Astrocyte of the hippocampus (primary cell): ENCODE data around the gene OLR1.
"Not testable (repeated sequence)": the region's sequence is repeated elsewhere in the genome, so short reads cannot be mapped to it uniquely, and the experiment has no call there.

Source experiments
- DNase-seq: peaks from one replicate; pipeline ENCODE4 v3.0.0; 2011; ENCODE audit warnings: low read depth, low spot score

The OLR1 gene

DNA sequence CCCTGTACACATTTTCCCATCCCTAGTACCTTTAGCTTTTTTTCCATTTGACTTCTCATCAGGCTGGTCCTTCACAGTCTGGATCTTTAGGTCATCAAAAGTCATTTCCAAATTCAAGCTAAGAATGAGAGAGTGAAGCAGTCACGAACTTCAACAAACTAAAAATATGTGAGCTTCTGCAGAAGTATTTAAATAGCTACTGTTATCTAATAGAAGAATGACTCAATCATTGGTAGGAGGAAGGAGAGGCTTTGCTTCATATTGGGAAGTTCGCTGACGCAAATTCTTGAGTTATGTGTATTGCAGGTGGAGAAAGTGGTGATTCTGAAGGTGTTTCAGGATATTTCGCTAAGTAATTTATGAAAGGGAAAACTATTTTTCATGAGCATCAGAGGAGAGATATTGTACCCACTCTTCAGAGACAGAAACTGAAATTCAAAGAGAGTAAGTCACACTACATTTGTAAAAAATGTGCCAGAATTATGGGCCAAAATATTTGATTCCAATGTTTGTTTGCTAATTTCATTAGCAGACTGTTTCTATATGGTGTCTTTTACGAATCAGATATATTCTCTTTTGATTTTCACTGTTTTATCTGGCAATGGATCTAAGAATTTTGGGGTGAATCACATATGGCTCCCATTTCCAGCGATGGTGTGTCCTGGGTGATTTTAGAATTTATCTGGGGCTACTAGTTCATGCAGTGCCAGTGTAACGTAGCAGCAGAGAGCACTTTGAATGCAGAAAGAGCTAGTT, at the start of gene OLR1:
TSS of gene OLR1 (minus strand) at position 160 of the 756 bp plus-strand sequence. CDS start at position 105, 55 bp downstream.
- no peak for DNase-seq

DNA sequence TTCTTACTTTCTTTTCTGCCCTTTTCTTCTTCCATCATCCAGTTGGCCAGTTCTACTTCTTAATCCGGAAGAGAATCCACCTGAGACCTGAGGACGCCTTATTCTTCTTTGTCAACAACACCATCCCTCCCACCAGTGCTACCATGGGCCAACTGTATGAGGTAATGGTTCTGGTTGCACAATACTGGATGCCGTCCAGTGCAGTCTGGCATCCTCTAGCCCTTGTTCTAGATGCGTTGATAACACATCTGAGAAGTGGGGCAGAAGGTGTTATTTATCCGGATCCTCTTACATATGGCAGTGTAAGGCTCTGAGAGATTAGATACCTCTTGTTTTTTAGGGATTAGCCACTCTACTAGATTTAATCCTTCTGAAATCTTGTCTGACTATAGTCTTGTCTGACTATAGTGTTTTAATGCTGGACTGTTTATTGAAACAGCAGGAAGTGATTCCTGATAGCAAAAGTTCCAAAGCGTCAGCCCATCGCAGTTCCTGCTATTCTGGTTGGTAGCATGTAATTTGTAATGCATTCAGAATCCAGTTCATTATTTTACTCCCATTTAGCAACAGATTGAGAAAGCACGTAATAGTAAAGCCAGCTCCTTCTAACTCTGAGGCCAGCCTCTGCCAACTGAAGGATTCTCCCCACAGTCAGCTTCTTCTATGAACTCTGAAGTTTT, 48.6 kb upstream of the OLR1 start:
- peak; percentile 60 for DNase-seq

DNA sequence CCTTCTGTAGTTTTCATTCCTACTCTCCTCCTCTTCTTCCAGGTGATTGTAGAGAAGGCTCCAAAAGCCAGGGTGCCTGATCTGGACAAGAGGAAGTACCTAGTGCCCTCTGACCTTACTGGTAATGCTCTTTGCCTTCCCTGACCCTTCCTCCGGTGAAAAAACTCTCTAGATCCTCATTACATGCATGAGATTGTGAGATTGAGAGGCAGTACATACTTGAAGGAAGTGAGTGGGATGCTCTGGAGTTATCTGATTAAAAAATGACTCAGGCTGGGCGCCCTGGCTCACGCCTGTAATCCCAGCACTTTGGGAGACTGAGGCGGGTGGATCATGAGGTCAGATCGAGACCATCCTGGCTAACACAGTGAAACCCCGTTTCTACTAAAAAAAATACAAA, 46.1 kb upstream of the OLR1 start:
- no peak for DNase-seq

DNA sequence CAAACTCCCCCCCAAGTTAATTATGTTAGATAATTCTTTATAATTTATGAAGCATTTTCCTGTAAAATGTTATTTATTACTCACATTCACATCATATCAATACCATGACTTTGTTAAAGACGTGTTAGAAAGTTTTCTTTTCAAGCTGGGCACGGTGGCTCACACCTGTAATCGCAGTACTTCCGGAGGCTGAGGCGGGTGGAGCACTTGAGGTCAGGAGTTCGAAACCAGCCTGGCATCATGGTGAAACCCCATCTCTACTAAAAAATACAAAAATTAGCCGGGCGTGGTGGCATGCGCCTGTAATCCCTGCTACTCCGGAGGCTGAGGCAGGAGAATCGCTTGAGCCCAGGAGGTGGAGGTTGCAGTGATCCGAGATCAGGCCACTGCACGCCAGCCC, 44.0 kb upstream of the OLR1 start:
- DNase-seq: not testable (repeated sequence)

DNA sequence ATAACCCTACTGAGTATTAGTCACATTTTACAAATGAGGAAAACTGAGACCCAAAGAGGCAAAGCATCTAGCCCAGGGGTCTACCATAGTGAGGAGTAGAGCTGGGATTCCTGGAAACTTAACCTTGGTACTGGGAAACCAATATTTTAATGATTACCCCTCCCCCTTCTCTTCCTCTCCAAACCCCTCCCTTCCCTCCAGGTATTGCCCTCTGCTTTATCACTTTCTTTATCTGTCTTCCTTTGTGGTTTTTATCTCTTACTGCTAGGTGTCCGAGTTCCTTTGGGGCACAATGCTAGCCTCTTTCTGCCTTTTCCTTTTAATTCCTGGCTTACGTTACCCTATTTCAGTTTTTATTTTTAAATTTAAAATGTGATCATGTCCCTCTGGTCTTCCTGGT, 43.5 kb upstream of the OLR1 start:
- no peak for DNase-seq

DNA sequence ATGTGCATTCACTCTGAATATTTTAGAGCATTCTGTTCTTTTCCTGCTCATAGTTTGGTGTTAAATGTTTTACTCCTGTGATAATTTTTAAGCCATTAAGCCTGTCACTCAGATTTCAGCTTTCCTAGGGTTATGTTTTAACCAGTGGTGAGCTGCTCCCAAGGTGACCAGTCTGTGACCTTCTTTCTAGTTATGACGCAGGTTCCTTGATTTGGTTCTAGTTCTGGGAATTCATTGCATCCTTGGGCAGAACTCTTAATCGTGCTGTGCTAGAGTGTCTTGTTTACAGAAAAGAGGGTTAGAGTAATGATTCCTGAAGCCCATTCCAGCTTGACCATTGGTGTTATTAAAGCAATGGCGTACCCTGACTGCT, 42.9 kb upstream of the OLR1 start:
- DNase-seq: peak; percentile 23

DNA sequence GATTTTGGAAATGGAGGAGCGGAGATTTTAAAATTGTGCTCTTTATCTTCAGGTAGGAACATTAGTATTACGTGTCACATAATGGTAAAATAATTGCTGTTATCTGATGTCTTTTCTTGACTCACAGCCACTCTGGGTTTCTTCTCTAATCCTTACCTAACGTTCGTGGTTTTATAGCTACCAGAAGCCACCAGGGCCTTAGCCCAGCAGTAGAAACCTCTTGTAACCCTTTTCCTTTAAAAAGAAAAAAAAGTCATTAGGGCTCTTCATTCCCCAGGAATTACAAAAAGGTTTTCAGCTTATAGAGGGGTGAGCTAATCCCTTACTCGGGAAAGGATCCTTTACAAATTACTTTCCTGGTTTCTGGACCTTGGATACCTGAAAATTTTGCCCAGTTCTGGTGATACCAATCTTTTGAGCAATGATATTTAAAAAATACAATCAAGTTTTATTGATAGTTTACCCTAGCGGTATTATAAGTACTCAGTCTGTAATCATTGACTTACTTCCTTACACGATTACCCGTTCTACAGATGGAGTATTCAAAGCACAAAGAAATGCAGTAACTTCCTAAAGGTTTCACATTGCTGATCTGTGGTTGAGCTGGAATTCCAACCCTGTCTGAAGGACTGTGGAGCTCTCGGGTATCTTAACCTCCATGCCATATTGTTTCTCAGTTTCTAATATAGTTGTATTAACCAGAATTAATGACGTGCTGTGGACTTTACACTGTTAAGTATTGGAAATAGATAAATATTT, 42.4 kb upstream of the OLR1 start:
- DNase-seq: peak; percentile 77

DNA sequence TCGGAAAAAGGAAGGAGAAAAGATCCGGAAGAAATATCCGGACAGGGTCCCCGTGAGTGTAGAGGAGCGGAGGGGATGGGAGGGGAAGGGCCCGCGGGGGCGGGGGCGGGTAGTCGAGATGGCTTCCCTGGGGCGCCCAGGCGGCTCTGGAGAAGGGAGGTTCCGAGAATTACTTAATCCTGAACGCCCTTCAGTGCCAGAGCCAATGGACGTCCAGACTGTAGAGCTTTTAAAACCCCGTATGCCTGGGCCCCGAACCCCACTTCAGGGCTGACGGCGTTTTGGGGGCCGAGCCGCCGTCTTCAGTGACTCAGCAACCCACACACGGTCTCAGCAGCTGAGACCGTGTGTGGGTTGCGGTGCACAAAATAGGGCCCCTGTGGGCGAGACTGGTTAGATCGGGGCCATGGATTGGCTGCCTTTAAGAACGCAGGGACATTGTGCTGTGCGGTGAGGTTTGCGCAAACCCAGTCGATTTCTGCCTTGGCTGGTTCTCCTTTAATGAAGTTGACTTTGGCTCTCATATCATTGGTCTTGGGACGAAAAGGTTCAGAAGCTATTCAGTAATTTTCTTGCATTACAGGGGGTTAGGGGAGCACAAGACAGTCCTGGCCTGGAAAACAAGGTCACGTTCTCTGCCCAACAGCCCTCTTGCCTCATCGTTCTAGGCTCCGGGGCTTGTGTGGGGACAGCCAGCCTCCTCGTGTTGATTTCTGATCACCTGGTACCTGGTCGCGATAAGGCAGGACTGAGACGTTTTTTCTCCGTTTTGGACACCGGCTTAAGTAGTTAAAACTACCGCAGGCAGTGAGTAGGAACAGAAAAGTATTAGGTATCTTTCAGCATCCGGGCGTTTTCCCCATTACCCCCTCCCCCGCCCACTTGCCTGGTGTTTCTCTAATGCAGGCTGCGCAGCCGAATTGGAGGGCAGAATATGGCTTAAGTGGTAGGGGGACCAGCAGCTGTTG, 41.5 kb upstream of the OLR1 start:
- DNase-seq: peak; percentile 91

DNA sequence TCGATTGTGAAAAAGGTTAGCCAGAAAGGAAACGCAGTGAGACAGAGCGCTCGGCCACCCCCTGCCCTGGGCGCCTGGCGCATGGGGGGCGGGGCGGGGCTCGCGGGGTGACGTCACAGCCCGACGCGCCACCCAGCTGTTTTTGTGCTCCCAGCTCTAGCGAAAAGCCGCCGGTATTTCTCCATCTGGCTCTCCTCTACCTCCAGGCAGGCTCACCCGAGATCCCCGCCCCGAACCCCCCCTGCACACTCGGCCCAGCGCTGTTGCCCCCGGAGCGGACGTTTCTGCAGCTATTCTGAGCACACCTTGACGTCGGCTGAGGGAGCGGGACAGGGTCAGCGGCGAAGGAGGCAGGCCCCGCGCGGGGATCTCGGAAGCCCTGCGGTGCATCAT, 40.8 kb upstream of the OLR1 start, which contains the start of gene GABARAPL1:
TSS of gene GABARAPL1 (plus strand) at position 139 of the 393 bp plus-strand sequence. CDS start at position 392, 253 bp downstream.
- DNase-seq: peak; percentile 94

DNA sequence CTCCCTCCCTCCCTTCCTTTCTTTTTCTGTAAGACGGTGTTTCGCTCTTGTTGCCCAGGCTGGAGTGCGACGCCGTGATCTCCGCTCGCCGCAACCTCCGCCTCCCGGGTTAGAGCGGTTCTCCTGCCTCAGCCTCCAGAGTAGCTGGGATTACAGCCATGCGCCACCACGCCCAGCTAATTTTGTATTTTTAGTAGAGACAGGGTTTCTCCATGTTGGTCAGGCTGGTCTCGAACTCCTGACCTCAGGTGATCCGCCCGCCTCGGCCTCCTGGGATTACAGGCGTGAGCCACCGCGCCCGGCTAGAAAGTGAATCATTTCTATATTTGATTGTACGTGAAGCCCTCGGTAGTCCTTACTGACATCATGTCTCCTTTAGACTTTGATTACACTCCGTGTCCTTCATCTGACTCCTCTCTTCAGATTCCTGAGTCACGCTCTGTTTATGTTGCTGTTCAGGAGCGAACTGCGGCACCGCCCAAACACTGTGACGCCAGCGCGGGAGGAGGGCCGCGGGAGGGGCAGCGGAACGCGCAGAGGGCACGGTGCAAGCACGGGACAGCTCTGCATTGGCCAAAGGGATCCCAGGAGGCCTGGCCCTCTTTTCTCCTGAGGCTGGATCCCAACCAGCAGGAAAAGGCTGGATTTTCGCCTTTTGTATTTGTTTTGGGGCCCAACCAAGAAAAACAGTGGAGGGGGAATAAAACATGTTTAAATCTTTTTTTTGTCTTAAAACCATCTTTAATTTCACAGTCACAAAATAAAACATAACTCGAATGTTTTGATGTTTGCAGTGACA, 40.2 kb upstream of the OLR1 start:
- DNase-seq: peak; percentile 99

DNA sequence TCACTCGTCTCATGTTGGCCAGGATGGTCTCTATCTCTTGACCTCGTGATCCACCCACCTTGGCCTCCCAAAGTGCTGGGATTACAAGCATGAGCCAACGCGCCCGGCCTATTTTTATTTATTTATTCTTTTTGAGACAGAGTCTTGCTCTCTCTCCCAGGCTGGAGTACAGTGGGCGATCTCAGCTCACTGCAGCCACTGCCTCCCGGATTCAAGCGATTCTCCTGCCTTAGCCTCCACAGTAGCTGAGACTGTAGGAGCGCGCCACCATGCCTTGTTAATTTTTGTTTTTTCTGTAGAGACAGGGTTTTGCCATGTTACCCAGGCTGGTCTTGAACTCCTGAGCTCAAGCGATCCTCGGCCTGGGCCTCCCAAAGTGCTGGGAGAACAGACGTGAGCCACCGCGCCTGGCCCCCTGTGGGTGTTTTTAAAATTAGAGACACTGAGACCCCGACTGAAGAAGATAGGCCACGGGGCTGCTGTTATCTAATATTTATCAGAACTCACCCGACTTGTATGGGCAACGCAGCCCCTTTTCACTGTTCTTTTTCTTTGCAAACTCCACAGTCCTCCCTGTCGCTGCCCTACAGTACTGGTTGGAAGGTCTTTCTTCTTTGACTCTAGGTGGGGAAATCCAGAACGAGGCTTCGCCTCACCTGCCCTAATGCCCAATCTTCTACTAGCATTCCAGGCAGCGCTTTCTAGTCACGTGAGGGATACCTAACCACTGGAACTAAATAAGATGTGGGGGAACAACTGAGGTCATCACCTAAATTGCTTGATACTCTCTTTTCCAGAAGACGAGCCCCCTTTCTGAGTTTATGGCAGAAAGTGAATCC, 39.4 kb upstream of the OLR1 start:
- no peak for DNase-seq

DNA sequence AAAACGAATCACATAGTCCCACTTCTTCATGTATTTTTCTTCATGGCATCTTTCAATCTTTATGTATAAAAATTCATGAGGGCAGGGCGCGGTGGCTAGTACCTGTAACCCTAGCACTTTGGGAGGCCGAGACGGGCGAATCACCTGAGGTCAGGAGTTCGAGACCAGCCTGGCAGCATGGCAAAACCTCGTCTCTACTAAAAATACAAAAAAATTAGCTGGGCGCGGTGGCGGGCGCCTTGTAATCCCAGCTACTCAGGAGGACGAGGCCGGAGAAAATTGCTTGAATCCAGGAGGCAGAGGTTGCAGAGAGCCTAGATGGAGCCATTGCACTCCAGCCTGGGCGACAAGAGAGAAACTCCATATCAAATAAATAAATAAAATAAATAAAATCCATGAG, 38.3 kb upstream of the OLR1 start:
- DNase-seq: no peak

DNA sequence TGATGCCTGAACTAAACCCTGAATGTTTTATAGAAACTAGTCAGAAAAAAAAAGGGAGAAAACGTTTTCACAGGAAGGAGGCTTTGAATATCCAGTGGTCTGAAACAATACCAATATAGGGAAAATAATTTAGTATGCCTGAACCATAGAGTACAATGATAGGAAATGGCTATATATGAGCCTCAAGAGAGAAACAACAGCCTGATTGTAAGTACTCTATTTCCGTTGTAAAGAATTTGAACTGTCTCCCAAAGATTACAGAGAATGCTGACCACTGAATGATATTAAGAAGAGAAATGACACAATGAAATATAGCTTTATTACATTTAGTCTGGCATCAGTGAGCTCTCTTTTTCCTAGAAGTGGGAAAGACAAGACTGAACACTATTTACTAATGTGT, 35.2 kb upstream of the OLR1 start:
- DNase-seq: no peak

DNA sequence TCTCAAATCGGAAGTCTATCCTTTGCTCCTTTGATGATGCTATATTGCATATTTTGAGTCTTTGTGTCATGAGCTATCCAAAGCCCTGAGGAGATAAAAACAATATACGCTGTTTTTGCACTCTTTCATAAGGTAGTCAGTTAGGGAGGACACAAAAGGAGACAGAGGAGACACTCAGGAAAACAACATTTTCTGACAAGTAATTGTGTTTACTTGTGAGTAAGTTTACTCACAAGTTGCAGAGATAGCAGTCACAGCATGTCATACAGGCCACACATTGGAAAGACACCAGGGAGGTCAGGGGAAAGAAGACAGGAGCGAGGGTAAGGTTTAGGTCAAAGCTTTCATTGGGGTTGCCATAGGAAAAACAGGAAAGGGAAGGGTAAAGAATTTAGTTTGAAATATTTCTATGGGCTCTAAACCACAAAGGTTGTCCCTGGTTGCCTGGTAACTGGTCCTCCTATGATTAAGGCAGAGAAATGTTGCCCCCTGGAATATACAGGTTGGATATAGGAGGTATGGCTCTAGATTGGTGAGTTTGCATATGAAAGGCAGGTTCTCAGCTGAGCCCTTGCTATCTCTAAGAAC, 33.4 kb upstream of the OLR1 start:
- DNase-seq: peak; percentile 35

DNA sequence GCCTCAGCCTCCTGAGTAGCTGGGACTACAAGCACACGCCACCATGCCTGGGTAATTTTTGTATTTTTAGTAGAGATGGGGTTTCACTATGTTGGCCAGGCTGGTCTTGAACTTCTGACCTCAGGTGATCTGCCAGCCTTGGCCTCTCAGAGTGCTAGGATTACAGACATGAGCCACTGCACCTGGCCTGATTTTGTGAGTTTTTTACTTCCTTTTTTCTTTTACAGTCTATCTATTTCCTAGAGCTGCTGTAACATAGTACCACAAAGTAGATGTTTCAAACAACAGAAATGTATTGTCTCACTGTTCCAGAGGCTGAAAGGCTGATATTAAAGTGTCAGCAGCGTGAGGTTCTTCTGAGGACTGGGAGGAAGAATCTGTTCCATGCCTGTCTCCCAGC, 32.6 kb upstream of the OLR1 start:
- DNase-seq: not testable (repeated sequence)

DNA sequence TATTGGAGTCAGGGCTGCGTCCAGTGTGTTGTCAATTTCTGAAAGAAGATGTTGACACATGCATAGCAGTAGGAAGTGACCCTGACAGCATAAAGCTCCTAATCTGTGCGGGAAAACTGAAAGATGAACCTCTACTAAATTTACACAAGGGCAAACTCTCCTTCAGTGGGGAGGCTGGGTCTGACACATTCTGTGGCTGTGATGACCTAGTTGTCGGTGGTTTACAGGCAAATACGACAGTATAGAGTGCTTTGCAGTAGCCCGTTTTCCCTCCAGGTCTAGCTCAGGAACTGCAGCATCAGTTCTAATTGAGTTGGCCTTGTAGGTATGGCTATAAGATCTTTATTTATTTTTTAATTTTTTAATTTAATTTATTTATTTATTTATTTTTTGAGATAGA, 25.9 kb upstream of the OLR1 start:
- DNase-seq: no peak

DNA sequence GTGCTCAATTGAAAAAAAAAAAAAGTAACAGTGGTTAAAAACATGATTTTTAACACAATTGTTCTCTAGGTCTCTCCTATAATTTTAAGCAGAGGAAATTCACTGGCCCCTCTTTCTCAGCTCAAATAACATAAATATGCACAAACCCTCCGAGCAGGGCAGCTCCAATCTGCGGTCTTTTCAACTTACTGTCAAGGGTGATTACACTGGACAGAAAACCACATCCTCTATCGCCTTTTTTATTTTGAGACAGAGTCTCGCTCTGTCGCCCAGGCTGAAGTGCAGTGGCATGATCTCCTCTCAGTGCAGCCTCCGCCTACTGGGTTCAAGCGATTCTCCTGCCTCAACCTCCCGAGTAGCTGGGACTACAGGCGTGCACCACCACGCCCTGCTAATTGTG, 24.3 kb upstream of the OLR1 start:
- no peak for DNase-seq

DNA sequence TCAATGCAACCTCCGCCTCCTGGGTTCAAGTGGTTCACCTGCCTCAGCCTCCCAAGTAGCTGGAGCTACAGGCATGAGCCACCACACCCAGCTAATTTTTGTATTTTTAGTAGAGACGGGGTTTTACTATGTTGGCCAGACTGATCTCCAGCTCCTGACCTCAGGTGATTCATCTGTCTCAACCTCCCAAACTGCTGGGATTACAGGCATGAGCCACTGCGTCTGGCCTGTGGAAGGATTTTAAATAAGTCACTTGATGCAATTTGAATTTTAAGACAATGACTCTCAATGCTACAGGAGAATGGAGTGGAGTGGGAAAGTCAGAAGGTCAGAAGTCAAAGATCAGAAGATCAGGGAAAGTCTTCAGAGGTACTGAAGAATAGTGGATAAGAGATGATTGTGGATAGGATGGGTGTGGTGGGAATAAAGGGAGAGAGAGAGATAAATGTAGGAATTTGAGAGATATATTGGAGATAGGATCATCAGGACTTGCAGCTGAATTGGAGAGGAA, 22.3 kb upstream of the OLR1 start:
- no peak for DNase-seq

DNA sequence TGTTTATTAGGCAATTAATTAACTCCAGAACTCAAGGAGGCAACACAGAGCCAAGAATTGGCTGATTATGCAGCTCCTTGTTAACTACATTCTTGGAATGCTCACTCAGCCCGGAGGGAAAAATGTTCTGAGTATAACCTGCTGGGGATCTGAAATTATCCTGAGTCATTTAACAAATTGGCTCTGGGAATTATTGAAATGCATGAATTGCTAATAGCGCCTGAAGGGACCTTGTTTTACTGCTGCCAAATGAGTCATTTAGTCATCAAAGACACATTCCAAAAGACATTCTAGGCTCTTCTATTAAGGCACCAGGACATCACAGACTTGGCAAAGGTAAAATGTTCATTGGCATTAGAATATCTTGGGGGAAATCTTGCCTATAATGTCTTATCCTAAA, 19.9 kb upstream of the OLR1 start:
- DNase-seq: peak; percentile 89
